HG03095 (cell line): ENCODE results near the gene NKAIN2.

Source experiments
- ATAC-seq: cut with Tn5 transposase; IDR thresholded peaks from one replicate; pipeline ENCODE4 v1.9.1; 2021; ENCODE audit warnings: moderate library complexity; ENCODE audit not compliant: unreplicated experiment

NKAIN2 gene

DNA sequence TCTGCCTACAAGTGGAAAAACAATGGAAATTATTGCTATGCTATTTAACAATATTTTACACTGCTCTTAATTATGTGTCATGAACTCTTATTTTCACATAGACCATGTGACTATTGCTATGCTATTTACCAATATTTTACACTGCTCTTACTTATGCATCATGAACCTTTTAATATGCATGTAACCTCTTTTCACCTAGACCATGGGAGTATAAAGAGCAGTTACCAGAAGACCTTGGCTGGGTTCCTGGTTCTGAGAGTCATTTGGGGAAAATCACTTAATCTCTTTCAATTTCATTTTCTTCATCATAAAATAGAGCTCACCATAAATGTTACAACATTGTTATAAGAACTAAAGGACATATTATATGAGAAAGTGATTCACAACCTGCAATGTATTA, 934.8 kb downstream of the NKAIN2 start:
- no peak for ATAC-seq

- no peak for ATAC-seq
Measured at GRCh38 chr6:124741341-124741740, 937.7 kb downstream of the NKAIN2 start.

GRCh38 chr6:124742971-124743370, 939.3 kb downstream of the NKAIN2 start:
- ATAC-seq, result no peak

DNA sequence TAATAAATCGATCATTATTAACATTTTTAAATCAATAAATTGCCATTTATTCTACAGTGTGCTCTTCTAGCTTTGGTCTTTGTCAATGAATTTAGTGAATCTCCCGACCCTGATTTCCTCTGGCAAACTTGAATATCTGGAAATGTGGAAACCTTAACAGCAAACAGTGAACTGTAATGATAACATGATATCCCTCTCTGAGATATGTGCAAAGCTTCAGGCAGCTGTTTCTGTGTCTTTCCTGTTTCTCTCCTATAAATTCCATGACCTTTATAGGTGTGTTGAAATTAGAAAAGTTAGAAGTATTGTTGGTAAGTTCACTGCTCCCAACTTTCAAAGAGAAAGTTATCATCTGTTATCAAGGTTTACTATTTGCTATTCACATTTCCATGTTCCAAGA, 939.8 kb downstream of the NKAIN2 start:
- no peak for ATAC-seq

DNA sequence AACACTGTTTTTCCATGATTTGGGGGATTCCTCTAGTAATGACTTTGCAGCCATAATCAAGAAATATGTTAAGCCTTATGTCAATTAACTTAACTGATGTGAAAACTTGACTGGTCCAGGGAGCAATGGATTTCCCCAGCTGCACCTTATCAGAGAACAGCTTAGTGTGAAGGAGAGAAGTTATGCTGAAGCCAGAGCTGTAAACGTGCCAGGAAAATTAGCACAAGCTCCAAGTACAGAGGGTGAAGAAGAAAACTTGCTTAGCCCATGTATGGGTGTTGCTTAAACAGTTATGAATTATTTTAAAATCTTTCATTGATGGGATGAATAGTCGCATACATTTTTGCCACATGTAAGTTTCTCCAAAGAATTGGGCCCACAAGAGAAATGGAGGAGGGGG, 943.7 kb downstream of the NKAIN2 start:
- no peak for ATAC-seq

DNA sequence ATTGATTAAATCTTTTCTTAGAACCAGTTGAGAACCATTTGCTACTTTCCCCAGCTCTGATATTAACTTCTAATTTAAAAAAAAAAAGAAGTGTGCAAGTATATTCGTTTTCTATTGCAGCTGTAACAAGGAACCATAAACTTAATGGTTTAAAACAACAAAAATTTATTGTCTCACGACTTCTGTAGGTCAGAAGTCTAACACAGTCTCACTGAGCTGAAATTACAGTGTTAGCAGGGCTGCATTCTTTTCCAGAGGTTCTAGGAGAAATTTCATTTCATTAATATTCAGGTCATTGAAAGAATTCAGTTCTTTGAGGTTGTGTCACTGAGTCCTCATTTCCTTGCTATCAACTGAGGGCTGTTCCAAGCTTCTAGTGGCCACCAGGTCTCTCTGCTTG, 945.1 kb downstream of the NKAIN2 start:
- ATAC-seq, result no peak

- no peak for ATAC-seq
Measured at GRCh38 chr6:124753001-124753400, 949.3 kb downstream of the NKAIN2 start.

DNA sequence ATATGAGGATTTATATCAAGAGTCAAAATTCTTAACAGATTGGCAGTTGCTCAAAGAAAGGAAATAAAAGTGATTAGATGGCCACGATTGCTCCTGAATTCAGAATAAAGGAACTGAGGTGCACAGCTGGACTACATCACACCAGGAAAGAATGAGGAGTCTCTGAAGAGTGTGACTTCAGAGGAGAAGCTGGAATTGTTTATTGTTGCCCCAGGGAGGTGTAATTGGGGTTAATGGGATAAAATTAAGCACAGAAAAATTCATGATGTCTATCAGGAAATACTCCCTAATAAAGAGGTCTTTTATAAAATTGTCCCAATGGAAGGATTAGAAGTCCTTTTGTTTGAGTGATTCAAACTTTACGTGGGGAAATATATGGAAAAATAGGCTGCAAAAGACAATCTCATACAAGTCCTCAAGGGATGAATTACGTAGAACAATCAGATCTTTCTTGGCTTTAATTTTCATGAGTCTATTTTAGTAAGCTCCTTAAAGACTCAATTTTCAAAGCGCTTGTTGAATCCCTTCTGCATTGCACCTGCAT, 950.0 kb downstream of the NKAIN2 start:
- ATAC-seq, result no peak

- ATAC-seq, result no peak
Measured at GRCh38 chr6:124755321-124755720, 951.7 kb downstream of the NKAIN2 start.

DNA sequence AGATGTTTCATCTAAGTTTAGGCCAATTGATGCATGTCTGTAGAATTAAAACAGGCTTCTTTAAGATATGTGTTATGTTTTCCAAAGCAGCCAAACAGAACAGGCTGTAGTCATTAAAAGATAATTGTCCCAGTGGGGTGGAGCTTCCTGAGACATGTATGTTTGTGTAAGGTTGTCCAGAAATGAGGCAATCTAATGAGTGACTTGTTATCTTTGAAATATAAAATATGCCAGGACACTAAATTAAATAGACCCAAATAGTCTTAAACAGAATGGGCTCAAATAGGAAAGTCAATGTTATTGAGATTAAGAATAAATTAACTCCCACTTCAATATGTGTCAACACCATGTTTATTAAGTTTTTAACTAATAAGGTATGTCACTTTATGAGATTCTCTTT, 953.9 kb downstream of the NKAIN2 start:
- ATAC-seq, result no peak

DNA sequence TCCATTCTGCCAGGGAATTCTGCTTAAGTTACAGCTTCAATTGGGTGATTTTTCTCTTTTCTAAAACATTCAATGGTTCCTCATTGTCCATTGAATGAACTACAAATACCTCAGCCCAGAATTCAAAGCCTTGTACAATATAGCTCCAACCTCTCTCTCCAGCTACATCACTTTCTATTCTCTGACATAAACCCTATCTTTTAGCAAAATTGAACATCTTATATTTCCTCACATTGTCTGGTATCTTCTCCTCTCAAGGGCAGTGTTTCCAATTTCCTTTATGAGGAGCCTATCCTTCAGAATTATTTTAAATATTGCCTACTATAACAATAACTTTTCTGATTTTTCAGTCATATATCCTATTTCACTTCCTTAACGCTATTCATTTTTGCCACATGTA, 955.0 kb downstream of the NKAIN2 start:
- no peak for ATAC-seq

- ATAC-seq, result no peak
Measured at GRCh38 chr6:124765280-124765679, 961.6 kb downstream of the NKAIN2 start.

DNA sequence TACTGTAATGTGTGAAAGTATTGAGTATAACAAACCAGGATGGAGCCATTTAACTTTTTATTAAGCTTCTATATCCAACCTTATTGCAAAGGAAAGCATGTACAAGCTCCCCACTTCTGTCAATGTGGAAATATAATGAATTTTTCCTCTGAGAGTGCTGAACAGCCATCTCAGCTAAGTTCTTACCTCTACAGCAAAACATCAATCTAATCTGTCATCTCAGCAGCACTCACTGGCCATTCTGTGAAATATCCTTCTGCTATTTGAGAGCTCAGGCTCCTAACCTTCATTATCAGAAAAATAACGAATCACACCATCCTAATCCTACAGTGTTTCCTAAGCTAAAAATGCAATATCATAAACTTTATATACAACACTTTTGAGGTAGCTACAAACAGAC, 964.6 kb downstream of the NKAIN2 start:
- ATAC-seq, result no peak

DNA sequence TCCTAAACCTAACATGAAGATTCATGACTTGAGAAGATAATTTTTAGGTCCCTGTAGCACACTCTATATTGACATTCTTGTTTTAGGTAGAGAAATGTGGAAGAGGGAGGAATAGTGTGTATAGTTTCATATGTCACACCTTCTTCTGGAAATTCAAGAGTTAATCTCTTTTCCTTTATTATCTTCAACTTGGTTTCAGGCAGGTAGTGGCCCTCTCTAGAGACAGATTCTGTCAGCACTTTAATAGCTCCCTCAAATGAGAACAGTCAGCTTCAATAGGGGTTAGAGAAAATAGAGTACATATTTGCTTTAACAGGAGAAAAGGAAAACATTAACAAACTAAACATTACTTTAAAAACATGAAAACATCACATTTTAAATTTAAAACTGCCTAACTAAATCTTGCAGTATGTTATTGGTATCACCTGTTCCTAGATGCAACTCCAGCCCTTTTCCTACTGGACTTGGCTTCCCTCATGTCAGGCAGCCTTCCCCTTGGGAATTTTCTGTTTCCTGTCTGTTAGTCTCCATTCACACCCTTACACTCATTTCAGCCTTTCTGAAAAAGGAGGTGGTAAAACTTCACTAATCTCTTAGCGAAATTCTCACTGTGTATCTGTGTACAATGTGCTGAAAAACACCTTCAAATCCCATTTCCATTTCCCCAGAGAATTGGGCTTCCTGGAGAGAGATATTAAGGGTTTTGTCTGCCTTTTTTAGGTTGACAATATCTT, 966.3 kb downstream of the NKAIN2 start:
- ATAC-seq, result no peak

GRCh38 chr6:124770784-124771183, 967.1 kb downstream of the NKAIN2 start:
- no peak for ATAC-seq

GRCh38 chr6:124772733-124773319, 969.2 kb downstream of the NKAIN2 start:
- ATAC-seq, result no peak

DNA sequence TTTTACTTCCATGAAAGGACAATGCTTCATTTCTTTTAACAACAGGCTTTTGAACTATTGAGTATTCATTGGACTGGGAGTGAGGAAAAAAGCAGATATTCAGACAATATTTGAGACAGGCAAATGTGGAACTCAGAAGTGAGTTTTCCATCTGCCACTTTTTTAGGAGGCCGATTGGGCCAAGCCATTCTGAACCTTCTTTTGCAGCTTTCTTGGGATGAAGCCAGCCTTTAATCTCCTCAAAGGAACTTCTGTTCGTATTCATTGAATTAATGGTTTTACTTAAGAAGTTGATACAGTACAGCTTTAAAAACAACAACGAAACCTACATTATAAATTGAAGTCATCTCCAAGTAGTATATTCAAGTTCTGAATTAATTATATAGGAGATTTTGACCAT, 971.5 kb downstream of the NKAIN2 start:
- ATAC-seq, result no peak

- ATAC-seq, result no peak
Measured at GRCh38 chr6:124777863-124778262, 974.2 kb downstream of the NKAIN2 start.

DNA sequence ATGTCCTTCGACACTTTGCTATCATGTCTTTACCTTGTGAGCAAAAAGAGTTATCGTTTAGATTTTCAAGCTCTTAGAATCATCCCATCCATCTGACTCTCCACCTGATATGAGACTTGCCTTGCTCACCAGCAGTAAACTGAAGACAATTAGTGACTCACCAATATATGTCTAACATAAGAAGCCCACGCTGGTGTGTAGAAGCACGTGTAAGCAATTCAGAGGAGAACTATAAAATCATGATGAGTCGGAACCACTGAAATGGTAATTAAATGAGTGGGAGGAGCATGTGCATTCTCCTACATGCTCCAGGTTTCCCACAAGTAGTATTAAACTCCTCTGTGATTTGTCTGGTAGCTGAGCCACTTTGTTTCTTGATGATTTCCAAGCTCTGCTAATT, 977.0 kb downstream of the NKAIN2 start:
- ATAC-seq, result no peak

GRCh38 chr6:124783344-124783743, 979.7 kb downstream of the NKAIN2 start:
- ATAC-seq, result no peak

GRCh38 chr6:124791156-124791555, 987.5 kb downstream of the NKAIN2 start:
- no peak for ATAC-seq

GRCh38 chr6:124792386-124792785, 988.7 kb downstream of the NKAIN2 start:
- no peak for ATAC-seq

- no peak for ATAC-seq
Measured at GRCh38 chr6:124793398-124793797, 989.7 kb downstream of the NKAIN2 start.
